GM19099 (cell line): ENCODE results near the gene AJAP1.

Experiments
- POLR2A ChIP-seq: IDR thresholded peaks from 3 replicates; pipeline ENCODE4 v1.6.1; 2011; ENCODE audit warnings: low read depth; ENCODE audit not compliant: insufficient read length; ENCODE audit errors: extremely low read depth

AJAP1 gene

DNA sequence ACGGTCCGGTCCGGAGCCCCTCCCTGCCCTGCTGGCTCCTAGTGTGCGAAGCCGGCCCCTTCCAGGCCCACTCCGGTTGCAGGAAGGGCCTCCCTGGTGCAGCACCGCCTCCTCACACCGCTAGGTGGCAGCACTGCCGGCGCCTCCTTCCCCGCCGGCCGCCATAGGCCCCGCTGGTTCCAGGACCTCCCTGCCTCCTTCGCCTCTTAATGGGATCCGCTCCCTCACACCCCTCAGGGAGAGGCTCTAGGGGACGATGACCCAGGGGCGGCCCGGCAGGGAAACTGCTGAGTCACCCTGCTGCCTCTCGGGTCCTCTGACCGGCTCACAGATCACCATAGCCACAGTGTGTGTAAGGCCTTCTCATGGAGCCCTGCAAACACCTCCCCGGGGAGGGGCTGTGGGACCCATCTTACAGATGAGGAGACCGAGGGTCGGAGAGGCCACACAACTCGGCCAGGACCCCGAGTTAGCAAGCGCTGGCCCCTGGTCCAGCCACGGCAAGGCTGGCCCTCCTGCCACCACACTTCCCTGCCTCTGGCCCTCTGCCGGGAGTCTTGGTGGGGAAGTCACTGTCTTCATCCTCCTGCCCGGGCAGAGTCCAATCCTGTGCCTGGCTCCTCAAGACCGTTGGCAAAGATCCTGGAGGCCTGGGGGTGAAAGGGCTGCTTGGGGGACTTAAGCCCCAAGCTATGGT, 1.6 kb upstream of the AJAP1 start:
- TF ChIP-seq POLR2A, result no peak

DNA sequence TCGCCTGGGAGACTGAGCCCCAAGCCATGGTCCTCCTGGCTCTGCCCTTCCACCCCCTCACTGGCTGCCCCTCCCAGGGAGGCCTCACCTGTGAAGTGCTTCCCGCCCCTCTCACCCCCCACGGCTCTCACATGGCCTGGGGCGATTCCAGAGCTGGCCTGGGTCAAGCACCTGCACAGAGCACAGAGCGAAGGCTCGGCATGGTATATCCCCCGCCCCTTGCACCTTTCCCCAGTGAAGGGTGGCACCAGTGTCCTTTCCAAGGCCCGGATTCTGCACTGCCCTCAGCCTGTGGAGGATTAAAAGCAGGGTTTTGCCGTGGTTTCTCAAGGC, 1.1 kb upstream of the AJAP1 start:
- TF ChIP-seq POLR2A, result no peak

GRCh38 chr1:4654764-4655673, 610 bp downstream of the AJAP1 start:
- TF ChIP-seq POLR2A, result no peak

DNA sequence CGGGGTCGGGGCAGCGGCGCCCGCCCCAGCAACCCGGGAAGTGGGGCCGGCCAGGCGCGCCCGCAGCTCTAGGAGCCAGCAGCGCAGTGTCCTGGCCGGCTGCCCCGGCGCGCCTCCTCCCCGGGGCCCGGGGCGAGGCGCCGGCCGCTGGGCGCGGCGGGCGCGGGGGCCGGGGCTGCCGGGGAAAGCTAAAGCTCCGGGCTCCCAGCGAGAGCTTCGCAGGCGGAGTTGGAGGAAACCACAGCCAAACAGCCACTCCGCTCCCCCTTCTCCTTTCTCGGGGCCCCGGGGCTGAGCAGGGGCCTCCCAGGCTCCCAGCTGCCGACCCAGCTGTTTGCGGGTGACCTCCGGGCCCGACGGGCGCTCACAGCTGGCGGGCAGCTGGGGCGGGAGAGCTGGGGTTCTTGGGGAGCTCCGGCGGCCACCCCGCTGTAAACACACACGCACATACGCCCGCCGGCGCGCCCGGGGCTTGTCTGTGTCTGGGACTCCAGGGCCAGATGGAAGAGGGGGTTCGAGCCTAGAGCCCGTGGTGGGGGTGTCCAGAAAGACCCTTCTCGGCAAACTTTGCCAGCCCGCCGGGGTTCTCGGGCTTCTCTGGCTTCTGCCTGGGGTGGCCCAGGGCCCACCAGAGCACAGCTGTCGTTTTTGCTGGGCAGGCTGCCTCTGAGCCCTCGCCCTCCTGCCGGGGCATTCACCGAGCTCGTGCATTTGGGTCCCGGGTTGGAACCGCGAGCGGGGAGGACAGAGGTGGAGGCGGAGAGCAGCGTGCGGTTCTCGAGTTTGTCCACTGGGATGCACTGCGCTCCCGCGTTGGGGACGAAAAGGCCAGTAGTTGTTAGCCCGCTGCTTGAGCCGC, 1.5 kb downstream of the AJAP1 start:
- TF ChIP-seq POLR2A, result no peak

GRCh38 chr1:4656533-4657140, 2.2 kb downstream of the AJAP1 start:
- TF ChIP-seq POLR2A, result no peak

- TF ChIP-seq POLR2A, result no peak
Observed at GRCh38 chr1:4657244-4657789, 2.9 kb downstream of the AJAP1 start.

GRCh38 chr1:4657960-4658541, 3.6 kb downstream of the AJAP1 start:
- no peak for TF ChIP-seq POLR2A

- no peak for TF ChIP-seq POLR2A
Observed at GRCh38 chr1:4658643-4659628, 4.5 kb downstream of the AJAP1 start.

DNA sequence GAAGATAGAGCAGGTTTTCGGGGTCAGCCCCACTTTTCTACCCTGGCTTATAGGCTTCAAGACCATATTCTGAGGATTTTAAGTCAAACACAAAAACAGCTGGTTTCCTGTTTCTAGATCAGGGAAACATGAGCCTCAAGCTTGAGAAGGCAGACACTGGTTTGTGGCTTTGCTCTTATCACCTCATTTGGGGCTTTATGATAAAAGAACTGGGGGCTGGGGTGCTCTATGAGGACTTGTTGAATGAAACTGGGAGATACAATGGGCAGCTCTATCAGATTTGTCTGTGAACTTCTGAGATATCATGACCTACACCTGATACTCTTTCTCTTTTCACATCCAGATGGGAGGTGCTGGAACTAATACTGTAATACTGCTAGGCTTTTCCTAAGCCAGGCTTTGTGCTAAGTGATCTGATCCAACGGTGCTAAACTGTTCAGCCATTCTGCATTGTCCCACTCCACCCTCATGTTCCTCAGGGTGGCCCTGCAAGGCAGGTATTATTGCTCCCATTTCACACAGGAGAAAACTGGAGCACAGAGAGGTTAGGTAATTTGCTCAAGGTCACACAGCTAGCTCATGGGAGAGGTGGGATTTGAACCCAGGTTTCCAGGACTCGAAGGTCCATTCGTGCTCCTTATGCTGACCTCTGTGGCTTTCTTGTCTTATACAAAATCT, 6.6 kb downstream of the AJAP1 start:
- TF ChIP-seq POLR2A, result no peak

- no peak for TF ChIP-seq POLR2A
Observed at GRCh38 chr1:4661595-4661917, 7.1 kb downstream of the AJAP1 start.

DNA sequence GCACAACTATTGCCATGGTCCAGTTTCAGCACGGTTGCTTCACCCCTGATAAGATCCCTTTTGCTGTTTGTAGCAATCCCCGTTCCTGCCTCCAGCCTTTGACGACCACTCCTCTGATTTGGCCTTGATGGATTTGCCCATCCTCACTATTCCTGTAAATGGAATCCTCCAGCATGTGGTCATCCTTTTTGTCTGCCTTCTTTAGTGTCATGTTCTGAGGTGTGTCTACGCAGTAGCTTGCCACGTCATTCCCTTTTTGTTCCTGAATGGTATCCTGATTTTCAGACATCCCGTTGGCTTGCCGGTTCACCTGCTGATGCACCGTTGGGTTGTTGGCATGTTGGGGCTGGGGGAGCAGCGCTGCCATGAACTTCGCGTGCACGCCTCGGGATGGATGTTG, 7.8 kb downstream of the AJAP1 start:
- no peak for TF ChIP-seq POLR2A

- TF ChIP-seq POLR2A, result no peak
Observed at GRCh38 chr1:4662723-4663122, 8.3 kb downstream of the AJAP1 start.

DNA sequence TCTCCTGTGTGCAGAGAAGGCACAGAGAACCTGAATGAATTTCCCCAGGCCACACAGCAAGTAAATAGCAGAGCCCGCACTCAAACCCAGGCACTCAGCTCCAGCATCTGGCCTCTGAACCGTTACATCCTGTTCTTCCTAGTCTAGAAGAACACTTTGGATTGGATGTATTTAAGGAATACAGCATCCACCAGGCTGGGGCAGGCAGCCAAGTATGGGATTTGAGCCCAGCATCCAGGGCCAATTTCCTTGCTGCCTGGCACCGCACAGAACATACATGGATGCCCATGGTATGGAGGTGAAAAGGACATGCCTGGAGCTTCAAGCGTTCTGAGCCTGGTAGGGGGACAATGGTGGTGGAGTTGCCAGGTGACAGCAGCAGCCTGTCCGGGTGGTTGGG, 9.7 kb downstream of the AJAP1 start:
- no peak for TF ChIP-seq POLR2A
